ENCODE data around the gene ARFRP1.

The ARFRP1 gene

DNA sequence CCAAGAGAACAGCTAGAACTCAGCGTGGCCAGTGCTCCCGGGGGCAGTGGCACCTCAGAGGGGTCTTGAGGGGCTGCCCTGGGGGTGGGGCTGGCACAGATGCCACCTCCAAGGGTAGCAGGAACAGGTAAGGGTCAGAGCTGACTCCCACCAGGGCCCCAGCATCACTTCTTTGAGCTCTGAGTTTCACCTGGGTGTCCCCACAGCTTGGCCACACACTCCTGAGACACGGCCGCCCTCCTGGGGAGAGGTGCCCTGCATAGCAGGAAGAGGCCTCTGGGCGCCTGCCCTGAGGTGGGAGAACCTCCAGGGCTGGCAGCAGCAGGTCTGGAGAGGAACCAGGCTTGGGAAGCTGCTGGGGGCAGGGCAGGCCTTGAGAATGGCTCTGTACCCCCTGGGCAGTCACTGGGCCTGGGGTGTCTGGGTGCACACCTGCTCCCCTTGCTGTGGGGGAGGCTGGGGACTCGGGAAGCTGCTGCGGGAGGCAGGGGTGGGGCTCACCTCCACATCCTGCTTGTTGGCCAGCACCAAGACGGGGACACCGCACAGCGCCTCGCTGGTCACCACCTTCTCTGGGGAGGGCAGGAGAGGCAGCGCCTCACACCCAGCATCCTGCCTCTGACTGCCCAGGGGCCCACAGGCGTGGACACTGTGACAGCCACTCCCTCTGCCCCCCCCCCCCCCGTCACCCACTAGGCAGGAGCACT is 6.3 kb downstream of the ARFRP1 start:
- no peak for DNase-seq (ENCODE audit: low read depth)

DNA sequence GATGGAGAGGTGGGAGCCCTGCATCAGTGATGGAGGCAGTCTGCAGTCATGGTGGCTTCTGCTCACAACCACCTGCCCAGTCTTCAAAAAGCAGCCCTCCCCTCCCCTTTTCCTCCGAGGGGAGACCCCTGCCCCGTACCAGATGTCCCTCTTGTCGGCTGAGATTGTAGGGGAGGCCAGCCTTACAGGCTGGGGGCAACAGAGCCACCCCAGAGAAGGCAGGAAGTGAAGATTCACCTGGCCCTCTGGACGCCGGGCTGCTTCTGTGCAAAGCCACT is 6.8 kb downstream of the ARFRP1 start:
- DNase-seq (ENCODE audit: low read depth): no peak

DNA sequence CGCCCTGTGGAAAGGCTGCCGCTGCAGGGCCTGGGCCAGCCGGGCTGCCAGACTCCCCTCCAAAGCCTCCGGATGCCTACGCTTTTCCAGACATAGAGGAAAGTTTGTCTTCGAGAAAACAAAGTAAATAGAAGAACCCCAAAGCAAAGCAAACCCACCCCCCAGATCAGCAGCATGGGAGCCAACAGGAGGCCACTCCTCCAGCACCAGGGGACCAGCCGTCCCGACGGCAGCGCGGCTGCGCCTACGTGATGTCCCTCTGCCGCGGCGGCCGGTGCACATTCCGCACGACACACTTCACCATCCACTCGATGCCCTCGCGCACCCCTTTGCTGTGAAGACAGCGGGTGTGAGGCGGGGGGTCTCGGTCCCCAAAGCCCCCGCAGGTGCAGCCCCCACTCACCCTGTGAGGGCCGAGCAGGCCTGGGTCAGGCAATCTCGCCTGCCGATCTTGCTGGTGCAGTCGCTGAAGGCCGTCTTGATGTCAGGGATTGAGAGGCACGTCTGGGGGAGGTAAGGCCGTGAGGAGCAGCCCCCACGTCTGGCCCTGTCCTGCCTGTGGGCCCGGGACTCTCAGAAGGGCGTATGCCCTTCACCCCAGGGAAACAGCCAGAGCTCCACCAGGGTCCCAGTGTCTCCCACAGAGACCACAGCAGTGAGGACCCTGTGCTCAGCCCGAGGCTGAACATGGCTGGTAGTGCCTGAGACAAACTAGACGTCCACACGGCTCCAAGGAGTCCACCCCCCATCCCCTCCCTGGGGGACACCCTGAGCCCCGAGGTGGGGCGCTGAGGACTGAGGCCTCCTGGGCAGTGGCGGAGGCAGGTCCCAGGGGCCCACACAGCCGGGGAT is 7.4 kb downstream of the ARFRP1 start:
- DNase-seq (ENCODE audit: low read depth): no peak

DNA sequence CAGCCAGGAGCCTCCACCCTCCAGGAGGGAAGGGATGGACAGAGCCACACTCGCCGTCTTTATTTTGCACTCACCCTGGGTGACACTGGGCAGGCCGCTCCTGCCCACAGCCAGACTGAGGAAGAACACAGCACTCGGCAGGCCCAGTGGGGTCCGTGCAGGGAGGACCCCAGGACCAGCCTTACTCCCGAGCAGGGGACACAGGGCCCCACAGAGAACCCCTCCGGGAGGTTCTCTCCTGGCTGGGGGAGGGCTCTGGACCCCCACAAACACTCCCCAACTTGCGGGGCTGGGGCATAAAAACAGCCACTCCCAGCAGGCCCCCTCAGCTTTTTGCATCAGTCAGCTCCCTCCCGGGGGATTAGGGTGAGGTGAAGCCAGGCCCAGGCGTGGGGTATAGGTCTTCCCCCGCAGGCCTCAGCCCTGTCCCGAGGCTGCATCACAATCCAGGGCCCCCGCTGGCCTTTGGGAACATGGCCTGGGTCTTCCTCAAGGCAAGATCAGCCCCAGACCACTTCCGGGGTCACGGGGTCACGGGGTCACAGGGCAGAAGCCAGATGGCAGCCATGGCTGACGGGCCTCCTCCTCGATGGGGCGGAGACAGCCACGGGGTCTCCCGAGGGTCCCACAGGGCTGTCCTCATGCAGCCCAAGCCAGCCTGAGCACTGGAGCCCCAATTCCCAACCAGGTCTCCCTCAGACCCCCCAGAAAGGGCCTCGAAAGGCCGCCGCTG is 8.1 kb downstream of the ARFRP1 start:
- DNase-seq (ENCODE audit: low read depth): no peak

DNA sequence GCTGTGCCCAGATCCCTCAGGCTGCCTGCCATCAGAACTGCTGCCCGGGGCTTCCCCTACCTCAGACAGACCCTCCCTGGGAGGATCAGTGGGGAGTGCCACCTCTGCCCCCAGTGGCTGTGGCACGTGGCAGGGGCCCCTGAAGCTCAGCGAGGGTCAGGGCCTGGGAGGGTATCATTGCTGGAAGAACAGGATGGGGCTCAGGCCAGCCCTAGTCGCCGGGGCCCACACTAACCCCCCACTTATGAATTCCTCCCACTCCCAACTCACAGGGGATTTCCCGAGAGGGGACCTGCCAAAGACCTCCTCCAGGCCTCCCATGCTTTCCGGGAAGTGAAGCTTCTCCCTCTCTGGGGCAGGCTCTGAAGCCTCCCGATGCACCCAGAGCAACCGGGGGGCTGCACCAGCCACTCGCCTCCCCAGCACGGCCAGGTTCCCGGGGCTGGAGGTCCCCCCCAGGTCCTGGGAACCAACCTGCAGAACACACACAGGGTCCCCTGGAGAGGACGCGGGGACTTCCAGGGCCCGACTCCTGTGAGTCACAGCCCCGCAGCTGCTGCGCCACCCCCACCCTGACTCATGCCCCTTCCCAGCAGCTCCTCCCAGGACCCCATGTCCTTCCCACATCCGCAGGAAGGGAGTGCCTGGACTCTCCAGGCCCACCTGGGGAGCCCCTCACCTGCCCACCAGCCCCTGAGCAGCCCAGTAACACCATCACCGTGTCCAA is 8.9 kb downstream of the ARFRP1 start:
- no peak for DNase-seq (ENCODE audit: low read depth)

DNA sequence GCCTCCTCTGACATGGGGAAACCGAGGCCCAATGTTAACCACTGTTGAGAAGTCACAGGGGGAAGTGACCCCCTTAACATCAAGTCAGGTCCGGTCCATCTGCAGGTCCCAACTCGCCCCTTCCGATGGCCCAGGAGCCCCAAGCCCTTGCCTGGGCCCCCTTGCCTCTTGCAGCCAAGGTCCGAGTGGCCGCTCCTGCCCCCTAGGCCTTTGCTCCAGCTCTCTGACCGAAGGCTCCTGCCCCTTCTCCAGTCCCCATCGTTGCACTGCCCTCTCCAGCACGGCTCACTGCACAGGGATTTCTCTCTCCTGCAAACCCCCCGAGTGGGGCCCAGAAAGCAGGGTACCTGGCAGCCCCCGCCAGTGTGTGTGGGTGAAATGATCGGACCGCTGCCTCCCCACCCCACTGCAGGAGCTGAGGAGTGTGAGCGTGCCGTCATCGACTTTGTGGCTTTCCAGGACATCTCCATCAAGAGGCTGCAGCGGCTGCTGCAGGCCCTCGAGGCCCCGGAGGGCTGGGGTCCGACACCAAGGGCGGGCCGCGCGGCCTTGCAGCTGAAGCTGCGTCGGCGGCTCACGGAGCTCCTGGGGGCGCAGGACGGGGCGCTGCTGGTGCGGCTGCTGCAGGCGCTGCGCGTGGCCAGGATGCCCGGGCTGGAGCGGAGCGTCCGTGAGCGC is 9.8 kb downstream of the ARFRP1 start:
- DNase-seq (ENCODE audit: low read depth): no peak

DNA sequence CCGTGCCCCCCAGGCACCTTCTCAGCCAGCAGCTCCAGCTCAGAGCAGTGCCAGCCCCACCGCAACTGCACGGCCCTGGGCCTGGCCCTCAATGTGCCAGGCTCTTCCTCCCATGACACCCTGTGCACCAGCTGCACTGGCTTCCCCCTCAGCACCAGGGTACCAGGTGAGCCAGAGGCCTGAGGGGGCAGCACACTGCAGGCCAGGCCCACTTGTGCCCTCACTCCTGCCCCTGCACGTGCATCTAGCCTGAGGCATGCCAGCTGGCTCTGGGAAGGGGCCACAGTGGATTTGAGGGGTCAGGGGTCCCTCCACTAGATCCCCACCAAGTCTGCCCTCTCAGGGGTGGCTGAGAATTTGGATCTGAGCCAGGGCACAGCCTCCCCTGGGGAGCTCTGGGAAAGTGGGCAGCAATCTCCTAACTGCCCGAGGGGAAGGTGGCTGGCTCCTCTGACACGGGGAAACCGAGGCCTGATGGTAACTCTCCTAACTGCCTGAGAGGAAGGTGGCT is 10.4 kb downstream of the ARFRP1 start:
- no peak for DNase-seq (ENCODE audit: low read depth)

DNA sequence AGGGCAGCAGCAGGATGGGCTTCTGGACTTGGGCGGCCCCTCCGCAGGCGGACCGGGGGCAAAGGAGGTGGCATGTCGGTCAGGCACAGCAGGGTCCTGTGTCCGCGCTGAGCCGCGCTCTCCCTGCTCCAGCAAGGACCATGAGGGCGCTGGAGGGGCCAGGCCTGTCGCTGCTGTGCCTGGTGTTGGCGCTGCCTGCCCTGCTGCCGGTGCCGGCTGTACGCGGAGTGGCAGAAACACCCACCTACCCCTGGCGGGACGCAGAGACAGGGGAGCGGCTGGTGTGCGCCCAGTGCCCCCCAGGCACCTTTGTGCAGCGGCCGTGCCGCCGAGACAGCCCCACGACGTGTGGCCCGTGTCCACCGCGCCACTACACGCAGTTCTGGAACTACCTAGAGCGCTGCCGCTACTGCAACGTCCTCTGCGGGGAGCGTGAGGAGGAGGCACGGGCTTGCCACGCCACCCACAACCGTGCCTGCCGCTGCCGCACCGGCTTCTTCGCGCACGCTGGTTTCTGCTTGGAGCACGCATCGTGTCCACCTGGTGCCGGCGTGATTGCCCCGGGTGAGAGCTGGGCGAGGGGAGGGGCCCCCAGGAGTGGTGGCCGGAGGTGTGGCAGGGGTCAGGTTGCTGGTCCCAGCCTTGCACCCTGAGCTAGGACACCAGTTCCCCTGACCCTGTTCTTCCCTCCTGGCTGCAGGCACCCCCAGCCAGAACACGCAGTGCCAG is 11.0 kb downstream of the ARFRP1 start, which contains the start of gene TNFRSF6B:
Gene TNFRSF6B (plus strand): TSS at position 25 of the 729 bp plus-strand sequence. CDS start 116 bp downstream, at position 141.
- DNase-seq (ENCODE audit: low read depth): no peak

DNA sequence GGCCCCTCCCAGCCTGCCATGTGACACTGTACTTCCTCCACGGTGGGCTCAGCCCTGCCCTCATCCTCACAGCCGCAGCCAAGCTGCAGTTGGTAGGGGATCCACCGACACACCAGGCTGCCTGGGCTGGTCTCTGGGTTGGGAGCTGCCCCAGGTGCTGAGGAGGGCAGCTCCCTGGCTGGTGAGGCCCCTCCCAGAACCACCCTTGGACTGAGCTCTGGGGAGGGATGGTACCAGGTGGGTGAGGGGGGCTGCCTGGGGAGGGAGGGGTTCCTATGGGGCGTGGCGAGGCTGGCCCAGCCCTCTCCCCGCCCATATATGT is 11.5 kb downstream of the ARFRP1 start:
- DNase-seq (ENCODE audit: low read depth): no peak

DNA sequence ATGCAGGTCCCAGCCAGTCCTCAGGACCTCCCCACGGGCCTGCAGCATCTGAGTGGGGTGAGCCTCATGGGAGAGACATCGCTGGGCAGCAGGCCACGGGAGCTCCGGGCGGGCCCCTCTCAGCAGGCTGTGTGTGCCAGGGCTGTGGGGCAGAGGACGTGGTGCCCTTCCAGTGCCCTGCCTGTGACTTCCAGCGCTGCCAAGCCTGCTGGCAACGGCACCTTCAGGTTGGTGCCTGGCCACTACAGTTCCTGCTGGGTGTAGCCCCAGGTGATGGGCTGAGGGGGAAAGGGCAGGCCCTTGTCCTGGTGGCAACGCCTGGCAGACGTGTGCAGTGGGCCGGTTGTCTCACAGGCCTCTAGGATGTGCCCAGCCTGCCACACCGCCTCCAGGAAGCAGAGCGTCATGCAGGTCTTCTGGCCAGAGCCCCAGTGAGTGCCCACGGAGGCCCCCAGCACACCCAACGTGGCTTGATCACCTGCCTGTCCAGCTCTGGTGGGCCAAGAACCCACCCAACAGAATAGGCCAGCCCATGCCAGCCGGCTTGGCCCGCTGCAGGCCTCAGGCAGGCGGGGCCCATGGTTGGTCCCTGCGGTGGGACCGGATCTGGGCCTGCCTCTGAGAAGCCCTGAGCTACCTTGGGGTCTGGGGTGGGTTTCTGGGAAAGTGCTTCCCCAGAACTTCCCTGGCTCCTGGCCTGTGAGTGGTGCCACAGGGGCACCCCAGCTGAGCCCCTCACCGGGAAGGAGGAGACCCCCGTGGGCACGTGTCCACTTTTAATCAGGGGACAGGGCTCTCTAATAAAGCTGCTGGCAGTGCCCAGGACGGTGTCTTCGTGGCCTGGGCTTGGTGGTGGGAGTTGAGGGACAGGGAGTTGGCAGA is 12.1 kb downstream of the ARFRP1 start:
- DNase-seq (ENCODE audit: low read depth): no peak

DNA sequence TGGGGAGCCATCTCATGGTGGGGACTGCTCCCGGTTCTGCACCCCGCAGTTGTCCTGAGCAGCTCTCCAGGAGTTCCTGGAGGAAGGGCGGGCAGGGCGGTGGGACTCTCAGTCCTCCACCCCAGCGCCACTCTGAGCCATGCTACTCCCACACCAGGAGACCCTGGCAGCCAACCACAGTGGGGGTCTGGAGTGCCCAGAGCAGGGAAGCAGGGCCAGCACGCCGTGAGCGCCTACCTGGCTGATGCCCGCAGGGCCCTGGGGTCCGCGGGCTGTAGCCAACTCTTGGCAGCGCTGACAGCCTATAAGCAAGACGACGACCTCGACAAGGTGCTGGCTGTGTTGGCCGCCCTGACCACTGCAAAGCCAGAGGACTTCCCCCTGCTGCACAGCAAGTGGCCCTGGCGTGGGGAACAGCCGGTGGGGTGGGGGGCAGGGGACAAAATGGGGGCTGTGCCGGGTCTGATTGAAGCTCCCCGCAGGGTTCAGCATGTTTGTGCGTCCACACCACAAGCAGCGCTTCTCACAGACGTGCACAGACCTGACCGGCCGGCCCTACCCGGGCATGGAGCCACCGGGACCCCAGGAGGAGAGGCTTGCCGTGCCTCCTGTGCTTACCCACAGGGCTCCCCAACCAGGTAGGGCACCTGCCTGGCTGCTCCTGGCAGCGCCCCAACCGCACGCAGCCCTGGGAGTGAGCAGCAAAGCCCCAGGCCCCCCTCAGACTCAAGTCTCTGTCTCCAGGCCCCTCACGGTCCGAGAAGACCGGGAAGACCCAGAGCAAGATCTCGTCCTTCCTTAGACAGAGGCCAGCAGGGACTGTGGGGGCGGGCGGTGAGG is 13.0 kb downstream of the ARFRP1 start:
- DNase-seq (ENCODE audit: low read depth): no peak

DNA sequence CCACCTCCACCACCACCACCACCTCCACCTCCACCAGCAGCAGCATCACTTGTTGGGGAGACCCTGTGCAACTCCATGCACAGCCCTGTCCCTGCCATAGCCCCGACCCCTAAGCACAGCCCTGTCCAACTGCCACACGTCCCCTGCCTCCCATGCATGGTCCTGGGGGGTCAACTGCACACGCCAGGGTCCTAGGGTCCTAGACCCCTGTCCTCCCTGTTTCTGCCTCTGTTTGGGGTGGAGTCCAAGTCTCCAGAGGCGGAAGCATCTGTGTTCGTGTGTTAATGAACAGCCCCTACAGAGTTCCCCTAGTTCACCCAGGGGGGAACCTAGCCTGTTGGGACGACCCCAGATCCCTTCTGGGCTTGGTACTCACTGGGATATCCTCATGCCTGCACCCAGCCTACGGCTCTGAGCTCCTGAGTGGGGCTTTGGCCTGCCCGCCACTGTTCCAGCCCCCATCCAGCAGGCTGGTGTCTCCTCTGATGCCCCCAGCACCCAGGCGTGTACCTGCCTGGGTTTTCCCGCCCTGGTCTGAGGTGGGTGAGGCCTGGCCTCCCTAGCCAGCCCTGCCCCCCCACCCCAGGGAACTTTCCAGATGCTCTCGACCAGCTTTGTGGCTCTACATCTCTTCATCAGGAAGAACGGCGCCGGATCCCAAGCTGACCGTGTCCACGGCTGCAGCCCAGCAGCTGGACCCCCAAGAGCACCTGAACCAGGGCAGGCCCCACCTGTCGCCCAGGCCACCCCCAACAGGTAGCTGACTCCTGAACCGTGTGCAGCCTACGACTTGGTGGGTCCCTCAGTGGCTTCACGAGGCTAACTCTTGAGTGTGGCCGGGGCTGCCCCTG is 13.8 kb downstream of the ARFRP1 start:
- DNase-seq (ENCODE audit: low read depth): no peak

DNA sequence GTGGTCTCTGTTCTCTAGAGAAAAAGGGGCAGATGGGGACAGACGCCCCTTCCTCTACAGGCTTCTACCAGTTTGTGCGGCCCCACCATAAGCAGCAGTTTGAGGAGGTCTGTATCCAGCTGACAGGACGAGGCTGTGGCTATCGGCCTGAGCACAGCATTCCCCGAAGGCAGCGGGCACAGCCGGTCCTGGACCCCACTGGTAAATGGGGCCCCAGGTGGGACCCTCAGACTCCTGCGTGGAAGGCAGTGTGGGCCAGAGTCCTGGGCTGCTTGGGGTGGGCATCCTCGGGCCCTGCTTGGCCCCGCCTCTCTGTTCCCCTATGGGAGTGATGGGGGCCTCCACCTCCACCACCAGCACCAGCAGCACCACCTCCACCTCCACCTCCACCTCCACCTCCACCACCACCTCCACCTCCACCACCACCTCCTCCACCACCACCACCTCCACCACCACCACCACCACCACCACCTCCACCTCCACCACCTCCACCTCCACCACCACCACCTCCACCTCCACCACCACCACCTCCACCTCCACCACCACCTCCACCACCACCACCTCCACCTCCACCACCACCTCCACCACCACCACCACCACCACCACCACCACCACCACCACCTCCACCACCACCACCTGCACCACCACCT is 14.6 kb downstream of the ARFRP1 start:
- no peak for DNase-seq (ENCODE audit: low read depth)

DNA sequence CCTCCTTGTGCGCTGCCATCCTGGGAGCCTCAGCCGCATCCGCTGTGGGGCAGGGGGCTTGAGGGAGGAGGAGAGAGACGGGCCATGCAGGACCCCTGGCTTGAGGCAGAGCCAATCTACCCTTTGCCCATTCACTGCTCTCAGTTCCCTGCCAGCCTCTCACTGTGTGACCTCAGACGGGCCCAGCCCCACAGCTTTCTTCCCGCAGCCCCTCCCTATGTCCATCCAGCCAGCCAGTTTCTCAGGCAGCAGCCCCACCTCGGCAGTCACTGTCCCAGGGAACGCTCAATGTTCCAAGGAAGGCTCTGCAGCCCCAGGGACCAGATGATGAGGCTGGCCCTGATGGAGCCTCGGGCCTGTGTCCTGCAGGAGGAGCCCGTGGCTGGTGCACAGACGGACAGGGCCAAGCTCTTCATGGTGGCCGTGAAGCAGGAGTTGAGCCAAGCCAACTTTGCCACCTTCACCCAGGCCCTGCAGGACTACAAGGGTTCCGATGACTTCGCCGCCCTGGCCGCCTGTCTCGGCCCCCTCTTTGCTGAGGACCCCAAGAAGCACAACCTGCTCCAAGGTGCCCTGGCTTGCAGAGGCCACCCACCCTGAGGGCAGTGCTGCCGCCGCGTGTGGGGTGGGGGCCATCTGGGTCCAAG is 15.2 kb downstream of the ARFRP1 start:
- no peak for DNase-seq (ENCODE audit: low read depth)

DNA sequence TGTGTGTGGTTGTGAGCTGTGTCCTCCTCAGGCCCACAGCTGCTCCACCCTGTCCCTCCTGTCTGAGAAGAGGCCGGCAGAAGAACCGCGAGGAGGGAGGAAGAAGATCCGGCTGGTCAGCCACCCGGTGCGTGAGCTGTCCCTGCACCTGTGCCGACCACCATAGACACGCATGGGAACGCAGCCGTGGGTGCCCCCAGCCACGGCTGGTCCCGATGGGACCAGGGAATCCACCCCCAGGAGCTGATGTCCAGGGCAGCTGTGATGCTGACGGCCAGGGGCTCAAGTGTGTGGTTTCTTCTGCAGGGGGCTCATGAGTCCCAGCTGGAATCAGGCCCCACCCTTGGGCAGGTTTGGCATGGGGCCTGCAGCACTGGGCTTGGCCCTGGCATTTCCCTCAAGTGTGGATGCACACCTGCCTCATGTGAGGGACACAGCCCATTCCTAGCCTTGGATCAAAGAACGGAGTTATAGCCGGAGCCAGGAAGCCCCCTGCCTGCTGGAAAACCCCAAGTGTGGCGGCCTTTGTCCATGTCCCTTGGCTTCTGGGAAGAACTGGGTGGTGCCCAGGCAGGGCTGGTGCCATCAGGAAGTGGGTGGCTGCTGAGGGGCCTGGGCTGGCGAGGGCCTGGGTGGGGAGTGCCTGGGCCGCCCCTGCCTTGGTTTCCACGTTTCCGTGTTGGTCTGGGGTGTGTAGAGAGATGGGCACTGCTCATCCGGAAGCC is 15.9 kb downstream of the ARFRP1 start:
- no peak for DNase-seq (ENCODE audit: low read depth)

Measured in activated gamma-delta T cell treated with anti-CD3 and anti-CD28 coated beads, Interleukin-2, amount 50 U/mL, for 16 hours (primary cell).